NCI-H2171 (cell line): Measurements from ENCODE around the gene TM7SF2.
"Not testable (repeated sequence)": the region's sequence is repeated elsewhere in the genome, so short reads cannot be mapped to it uniquely, and the experiment has no call there.

Experiments used
- DNase-seq: peaks from one replicate; lab custom pipeline; 2025; lab: John Stamatoyannopoulos, UW

The TM7SF2 gene

DNA sequence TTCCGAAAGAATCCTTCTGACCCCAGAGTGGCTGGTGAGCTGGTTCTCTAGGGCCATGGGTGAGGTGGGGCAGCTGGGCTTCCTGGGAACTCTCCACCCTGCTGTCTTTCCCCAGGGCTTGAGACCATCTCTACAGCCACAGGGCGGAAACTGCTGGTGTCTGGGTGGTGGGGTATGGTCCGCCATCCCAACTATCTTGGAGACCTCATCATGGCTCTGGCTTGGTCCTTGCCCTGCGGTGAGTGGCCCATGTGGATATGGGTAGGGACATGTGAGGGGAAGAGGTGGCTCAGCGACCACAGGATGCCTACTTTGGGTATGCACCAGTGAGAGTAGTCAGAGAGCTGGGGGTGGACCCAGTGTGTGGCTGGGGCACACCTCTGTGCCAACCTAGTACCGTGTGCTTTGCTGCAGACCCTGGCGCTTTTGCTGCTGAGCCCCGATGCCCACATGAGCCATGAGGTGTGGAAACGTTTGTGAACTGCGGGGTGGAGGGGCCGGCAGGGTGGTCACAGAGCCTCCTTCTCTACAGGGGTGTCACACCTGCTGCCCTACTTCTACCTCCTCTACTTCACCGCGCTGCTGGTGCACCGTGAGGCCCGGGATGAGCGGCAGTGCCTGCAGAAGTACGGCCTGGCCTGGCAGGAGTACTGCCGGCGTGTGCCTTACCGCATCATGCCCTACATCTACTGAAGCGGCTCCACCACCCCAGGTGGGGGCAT is 3.9 kb downstream of the TM7SF2 start:
- no peak for DNase-seq

- no peak for DNase-seq
Measured at GRCh38 chr11:65116370-65117205, 4.9 kb downstream of the TM7SF2 start.

DNA sequence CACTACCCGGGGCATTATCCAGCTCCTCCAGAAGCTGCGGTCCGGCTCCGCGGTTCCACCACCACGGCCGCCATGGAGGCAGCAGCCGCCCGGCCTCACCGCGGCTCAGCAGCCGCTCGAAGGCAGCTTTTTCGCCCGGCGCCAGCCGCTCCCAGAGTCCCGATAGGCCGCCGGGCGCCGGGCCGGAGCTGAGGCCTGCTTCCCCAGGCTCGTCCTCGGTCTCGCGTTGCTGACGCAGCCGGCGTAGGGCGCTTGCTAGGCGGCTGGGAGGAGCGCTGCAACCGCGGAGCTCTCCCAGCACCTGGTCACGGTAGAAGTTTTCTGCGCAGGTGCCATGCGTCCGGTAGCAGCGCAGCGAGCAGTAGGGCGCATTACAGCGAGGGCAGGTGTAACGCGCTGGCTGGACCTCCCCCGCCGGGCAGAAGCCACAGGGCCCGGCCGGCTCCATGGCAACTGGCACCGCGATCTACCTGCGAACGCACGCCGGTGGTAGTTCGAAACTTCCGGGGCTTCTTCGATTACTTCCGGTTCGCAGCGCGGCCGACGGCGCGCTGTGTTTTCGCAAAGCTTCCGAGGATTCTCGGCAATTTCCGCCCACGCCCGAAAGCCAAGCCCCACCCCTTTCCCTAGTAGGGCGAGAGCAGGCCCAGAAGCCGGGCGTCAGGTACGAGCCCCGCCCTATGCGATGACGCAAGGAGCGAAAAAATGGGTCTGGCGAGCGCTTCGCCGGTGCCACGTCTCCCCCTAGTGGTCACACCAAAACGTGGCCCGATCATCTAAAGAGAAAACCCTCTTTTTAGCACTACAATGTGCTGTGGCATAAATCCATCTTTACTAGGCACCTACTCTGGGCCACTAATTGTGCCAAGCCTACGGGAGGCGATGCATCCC is 5.8 kb downstream of the TM7SF2 start, which contains the start of gene ZNHIT2:
TSS of gene ZNHIT2 (minus strand) at position 496 of the 891 bp plus-strand sequence. CDS start at position 448, 48 bp downstream.
- DNase-seq, result peak; percentile 99

DNA sequence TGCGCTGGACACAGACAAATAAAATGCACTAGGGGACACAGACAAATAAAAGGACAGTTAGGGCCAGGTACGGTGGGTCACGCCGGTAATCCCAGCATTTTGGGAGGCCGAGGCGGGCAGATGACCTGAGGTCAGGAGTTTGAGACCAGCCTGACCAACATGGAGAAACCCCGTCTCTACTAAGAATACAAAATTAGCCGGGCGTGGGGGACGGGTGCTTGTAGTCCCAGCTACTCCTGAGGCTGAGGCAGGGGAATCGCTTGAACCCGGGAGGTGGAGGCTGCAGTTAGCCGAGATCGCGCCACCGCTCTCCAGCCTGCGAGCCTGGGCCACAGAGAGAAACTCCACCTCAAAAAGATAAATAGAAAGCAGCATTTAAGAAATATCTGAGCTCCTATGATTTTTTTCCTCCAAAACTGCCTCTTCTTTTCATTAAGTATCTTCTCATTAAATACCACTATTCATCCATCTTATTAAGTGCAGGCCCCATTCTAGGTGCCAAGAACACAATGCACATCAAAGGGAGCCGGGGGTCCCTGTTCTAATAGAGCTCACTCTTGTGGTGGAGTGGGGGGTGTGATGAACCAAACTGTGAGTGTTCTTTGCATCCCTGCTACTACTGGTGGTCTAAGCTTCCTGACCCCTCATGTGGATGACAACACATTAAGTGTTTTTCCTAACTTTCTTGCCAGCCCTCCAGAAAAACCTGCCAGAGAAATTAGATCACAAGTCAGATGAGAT is 6.6 kb downstream of the TM7SF2 start:
- DNase-seq, result no peak

DNA sequence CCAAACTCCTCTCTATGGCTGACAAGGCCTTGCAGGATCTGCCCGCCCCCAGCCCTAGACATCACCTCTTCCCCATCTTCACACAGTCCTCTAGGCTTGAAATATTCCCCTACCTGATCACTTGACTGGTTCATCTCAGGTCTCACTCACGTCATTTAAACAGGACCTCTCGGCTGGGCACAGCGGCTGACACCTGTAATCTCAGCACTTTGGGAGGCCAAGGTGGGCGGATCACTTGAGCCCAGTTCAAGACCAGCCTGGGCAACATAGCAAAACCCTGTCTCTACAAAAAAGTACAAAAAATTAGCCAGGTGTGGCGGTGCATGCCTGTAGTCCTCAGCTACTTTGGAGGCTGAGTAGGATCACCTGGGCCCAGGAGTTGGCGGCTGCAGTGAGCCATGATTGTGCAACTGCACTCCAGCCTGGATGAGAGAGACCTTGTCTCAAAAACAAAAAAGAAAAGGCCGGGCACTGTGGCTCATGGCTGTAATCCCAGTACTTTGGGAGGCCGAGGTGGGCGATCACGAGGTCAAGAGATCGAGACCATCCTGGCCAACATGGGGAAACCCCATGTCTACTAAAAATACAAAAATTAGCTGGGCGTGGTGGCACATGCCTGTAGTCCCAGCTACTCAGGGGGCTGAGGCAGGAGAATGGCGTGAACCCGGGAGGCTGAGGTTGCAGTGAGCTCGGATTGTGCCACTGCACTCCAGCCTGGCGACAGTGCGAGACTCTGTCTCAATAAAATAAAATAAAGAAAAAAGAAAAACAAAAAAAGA is 7.4 kb downstream of the TM7SF2 start:
- not testable (repeated sequence) for DNase-seq

GRCh38 chr11:65119670-65119995 is 8.0 kb downstream of the TM7SF2 start:
- DNase-seq, result no peak

DNA sequence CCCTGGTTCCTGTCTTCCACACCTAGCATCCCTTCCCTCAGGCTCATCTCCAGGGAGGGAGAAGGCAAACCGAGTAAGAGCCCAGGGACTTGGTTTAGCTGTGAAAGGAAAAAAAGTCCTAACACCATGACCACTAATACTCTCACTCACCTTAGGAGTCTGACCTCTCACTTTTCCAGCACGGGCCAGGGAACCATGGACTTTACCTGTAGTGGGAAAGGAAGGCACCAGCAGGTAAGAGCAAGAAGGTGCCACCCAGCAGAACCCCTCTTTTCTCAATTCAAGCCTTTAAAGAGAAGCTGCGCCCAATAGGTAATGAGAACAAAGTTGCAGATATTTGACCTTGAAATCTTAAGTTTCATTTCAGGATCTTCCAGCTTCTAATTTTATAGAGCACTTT is 9.2 kb downstream of the TM7SF2 start:
- no peak for DNase-seq

DNA sequence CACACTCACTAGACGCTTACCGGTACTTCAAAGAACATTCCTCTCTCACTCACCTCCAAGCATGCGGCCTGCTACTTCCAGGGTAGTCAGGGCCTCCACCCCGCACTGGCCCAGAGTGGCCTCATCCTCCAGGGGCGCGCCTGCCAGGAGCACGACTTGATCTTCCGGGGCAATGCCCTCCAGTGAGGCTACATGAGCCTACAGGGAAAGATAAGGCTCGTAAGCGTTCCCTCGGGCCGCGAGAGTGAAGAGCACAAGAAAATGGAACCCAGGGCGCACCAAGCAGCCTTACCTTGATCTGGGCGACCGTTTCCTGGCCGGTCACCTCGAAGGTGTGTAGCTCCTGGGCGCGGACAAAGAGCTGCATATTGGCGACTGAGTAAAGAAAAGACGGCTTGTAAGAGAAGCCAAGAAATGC is 9.8 kb downstream of the TM7SF2 start:
- DNase-seq, result no peak

GRCh38 chr11:65121865-65122696 is 10.4 kb downstream of the TM7SF2 start, which contains the start of the genes FAU and MRPL49:
Gene FAU (minus strand): TSS chr11:65122134. CDS start chr11:65121813, 321 bp downstream.
Gene MRPL49 (plus strand): TSS chr11:65122321. CDS start chr11:65122347, 26 bp downstream.
- peak; percentile 97 for DNase-seq

- DNase-seq, result no peak
Measured at GRCh38 chr11:65124480-65125196, 13.0 kb downstream of the TM7SF2 start.

DNA sequence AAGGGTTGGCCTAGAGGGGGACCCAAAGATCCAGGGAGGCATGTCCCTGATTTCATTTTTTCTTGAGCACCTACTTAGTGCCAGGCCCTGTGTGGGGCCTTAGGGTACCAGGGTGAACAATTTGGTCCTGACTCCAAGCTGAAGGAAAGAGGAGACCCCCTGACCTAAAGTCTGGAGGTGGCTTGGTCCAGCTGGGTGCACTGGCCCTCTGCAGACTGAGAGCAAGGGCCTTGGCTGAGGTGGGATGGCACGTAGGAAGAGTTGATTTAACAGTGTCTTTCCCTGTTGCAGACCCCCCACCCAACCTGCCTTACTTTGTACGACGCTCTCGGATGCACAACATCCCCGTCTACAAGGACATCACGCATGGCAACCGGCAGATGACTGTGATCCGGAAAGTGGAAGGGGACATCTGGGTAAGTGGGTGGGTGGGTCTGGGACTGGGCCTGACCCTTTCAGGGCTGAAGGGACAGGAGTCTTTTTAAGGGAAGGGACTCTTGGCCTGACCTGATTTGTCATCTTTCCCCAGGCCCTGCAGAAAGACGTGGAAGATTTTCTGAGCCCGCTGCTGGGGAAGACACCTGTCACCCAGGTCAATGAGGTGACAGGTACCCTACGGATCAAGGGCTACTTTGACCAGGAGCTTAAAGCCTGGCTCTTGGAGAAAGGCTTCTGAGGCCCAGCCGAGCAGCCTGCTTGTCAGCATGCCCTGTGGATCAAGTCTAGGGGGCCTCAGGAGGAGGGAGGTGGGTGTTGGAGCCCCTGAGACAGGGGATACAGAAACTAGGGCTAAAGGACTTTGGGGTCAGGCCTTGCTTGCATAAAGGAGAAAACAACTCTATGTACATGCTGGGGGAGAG is 13.8 kb downstream of the TM7SF2 start:
- DNase-seq, result no peak

GRCh38 chr11:65126624-65127274 is 15.1 kb downstream of the TM7SF2 start:
- no peak for DNase-seq

- DNase-seq, result no peak
Measured at GRCh38 chr11:65127473-65128181, 16.0 kb downstream of the TM7SF2 start.

DNA sequence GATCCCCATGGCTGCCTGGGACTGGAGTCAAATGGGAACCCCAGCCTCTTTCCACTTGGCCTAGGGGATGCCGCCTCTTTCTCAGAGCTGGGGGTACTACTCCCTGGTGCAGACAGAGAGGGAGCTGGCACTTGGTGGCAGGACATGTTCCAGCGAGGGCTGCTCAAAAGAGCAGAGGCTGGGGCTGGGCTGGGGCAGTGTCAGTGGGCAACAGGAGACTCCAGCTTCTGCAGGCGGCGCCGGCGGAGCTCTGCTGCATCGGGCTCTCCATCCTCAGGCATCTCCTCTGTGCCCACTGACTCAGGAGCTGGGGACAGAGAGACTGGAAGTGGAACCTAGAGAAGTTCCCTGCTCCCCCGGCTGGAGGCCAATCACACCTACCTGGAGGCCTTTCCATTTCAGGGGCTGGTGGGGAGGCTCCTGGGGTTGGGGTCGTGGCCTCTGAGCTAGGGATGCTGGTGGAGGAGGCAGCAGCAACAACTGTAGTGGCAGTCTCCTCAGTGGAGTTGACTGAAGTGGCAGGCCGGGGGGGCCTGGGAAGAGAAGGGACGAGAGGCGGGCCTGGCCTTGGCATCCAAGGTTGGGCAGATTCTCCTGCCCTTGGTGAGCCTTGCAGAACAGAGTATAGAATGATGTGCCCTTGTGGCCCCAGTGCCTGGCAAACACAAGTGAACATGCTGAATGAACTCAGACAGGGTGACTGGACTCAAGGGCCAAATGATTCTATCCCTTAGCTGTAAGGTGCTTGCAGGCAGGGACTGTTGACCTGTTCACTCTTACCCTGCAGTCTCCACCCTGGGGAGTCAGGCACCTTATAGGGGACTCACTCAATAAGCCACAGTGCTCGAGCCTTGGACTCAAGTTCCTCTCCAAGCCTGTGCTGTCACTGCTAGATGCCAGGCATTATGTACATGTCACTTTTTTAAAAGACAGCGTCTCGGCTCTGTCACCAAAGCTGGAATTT is 16.8 kb downstream of the TM7SF2 start:
- DNase-seq, result no peak

- DNase-seq, result no peak
Measured at GRCh38 chr11:65129649-65130441, 18.2 kb downstream of the TM7SF2 start.
